Body of pancreas (tissue), 4 donors: ENCODE results near the gene PPIL1.

Experiments used
- POLR2A ChIP-seq, 3 donors: fragments of 450-650 bp; IDR thresholded peaks; one replicate each; pipeline ENCODE4 v1.6.1; 2016; ENCODE audit warnings: antibody characterized with exemption in 3 of 3, mild to moderate bottlenecking in 2 of 3
- TF ChIP-seq, protein P1 (sequence below), 7 experiments: fragments of 450-650 bp in 4 of 7; fragments of 200-600 bp in 3 of 7; sonication (generic) in 3 of 7; IDR thresholded peaks; one replicate each; pipeline ENCODE4 v1.5.1; 2016 to 2019; ENCODE audit warnings: antibody characterized with exemption in 7 of 7

DNA sequence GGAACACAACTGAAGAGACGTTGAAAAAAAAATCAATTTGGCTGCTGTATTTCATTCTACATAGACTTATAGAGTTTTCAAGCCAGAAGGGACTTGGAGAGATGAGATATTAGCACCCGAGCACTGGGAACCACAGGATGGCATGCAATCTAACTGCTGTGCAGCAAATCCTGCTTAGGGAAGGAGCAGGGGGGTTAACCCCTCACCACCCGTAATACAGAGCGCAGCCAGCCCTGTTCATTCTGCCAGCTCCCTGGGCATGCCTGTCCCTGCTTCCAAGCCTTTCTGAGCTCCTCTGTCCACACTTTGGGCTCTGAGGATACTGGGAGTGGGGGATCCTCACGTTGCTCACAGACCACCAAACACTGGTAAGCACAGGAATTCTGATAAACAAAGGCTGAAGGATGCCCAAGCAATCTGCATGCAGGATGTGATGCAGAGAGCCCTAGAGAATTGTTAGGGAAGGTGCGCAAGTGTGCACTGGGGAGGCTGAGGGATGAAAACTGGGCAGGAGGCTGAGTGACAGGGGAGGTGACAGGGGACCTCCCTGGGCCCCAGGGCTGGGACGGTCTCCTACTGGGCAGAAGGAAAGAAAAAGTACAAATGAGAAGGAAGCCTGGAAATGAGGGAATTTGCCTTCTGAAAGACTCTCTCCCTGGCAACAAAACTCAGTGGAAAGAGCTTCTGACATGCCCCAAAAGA, 69.4 kb downstream of the PPIL1 start:
- TF ChIP-seq, protein P1, sequence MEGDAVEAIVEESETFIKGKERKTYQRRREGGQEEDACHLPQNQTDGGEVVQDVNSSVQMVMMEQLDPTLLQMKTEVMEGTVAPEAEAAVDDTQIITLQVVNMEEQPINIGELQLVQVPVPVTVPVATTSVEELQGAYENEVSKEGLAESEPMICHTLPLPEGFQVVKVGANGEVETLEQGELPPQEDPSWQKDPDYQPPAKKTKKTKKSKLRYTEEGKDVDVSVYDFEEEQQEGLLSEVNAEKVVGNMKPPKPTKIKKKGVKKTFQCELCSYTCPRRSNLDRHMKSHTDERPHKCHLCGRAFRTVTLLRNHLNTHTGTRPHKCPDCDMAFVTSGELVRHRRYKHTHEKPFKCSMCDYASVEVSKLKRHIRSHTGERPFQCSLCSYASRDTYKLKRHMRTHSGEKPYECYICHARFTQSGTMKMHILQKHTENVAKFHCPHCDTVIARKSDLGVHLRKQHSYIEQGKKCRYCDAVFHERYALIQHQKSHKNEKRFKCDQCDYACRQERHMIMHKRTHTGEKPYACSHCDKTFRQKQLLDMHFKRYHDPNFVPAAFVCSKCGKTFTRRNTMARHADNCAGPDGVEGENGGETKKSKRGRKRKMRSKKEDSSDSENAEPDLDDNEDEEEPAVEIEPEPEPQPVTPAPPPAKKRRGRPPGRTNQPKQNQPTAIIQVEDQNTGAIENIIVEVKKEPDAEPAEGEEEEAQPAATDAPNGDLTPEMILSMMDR (IDR thresholded peaks at IDR 0.05), result no peak
- TF ChIP-seq POLR2A (IDR thresholded peaks at IDR 0.05), result no peak
